ENCODE measurements around the gene WNT7A. TPM values are rescaled to one million over a fixed set of nuclear protein-coding genes. Genes with fewer than 3 reads are reported as not detected.

WNT7A gene
- total RNA-seq, 1 experiment from 2014 or later: not detected

- Histone ChIP-seq H3K27ac (ENCODE audit: insufficient read length, low read depth, low read length) (no peak overlapping the region), H3K14ac (ENCODE audit: insufficient read depth, low read length) (no peak overlapping the region), H3K79me1 (ENCODE audit: insufficient read depth, low read depth, low read length, poor library complexity, severe bottlenecking) (no peaks in the 10 kb centered on the region), H2BK120ac (ENCODE audit: low read depth, low read length, poor library complexity, severe bottlenecking) (no peak overlapping the region), H3K4me2 (ENCODE audit: insufficient read depth, insufficient read length, low read length) (no peak overlapping the region), H3K4ac (ENCODE audit: low read depth, low read length) (no peak overlapping the region), H4K91ac (ENCODE audit: insufficient read length, low read depth, low read length) (no peak overlapping the region), H2BK12ac (ENCODE audit: insufficient read length, low read depth, low read length) (no peak overlapping the region), H3K79me2 (ENCODE audit: insufficient read depth, low read length) (no peaks in the 10 kb centered on the region), H3K56ac (ENCODE audit: insufficient read length, low read depth, low read length) (no peak overlapping the region), H4K5ac (ENCODE audit: insufficient read length, low read depth, low read length) (no peak overlapping the region), H4K20me1 (ENCODE audit: control insufficient read depth, insufficient read depth, insufficient read length) (no peaks in the 10 kb centered on the region), H3K4me1 (ENCODE audit: insufficient read depth, low read length) (peaks cover 5% of the 10 kb centered on the region), H3K9ac (ENCODE audit: extremely low read depth, insufficient read length, low read length) (no peak overlapping the region), H3K9me3 (ENCODE audit: control insufficient read depth, low read depth, low read length) (no peaks in the 10 kb centered on the region), H2BK15ac (ENCODE audit: low read depth, low read length) (no peak overlapping the region), H3K27me3 (ENCODE audit: insufficient read depth, low read length) (no peaks in the 10 kb centered on the region), H3K23me2 (ENCODE audit: insufficient read length, low read depth, low read length, poor library complexity, severe bottlenecking) (no peaks in the 10 kb centered on the region), H2BK5ac (ENCODE audit: insufficient read length, low read length) (no peak overlapping the region), H2BK20ac (ENCODE audit: low read depth, low read length, poor library complexity, severe bottlenecking) (no peak overlapping the region), H2AFZ (ENCODE audit: low read length) (no peak overlapping the region), H2AK5ac (ENCODE audit: insufficient read length, low read length) (no peak overlapping the region), H4K8ac (replicated peaks; ENCODE audit: insufficient read length, low read depth, low read length) (no peak overlapping the region), H3T11ph (ENCODE audit: low read length) (no peak overlapping the region), H3K18ac (ENCODE audit: insufficient read length, low read depth, low read length) (no peak overlapping the region), H3K23ac (ENCODE audit: insufficient read length, low read depth, low read length) (no peak overlapping the region)
- Mint-ChIP-seq H3K4me3 (no peak overlapping the region; a peak in 1 of 5 replicates), H3K9me3 (no peaks in the 10 kb centered on the region), H3K4me1 (peaks cover 13 to 19% of the 10 kb centered on the region in 2 experiments), H3K36me3 (ENCODE audit: insufficient read depth in 1 of 3, low read depth in 3 of 3) (no peaks in the 10 kb centered on the region), H3K27me3 (ENCODE audit: low read depth) (no peaks in the 10 kb centered on the region; the same call in 1 of the 2 replicates), H3K27ac (no peak overlapping the region)
- TF ChIP-seq CTCF (conservative IDR thresholded peaks at IDR 0.05): no peak
- WGBS (ENCODE audit: extremely low coverage, insufficient read length, low lambda C conversion rate): no CpG with 5 or more reads among the region's 9 CpGs
- DNase-seq: no peak
Observed at GRCh38 chr3:13771496-13771895, 108.4 kb downstream of the WNT7A start.

All from H9 (cell line).